Stimulated activated naive CD4-positive, alpha-beta T cell treated with Interleukin-2 at 50 U/mL for 16 hours (primary cell): ENCODE measurements around the gene TEKTIP1.
"Not testable (repeated sequence)": the region's sequence is repeated elsewhere in the genome, so short reads cannot be mapped to it uniquely, and the experiment has no call there.

Experiments
- DNase-seq: peaks from one replicate; lab custom pipeline; 2025; lab: John Stamatoyannopoulos, UW

Gene TEKTIP1

GRCh38 chr19:3507371-3508120, 31.4 kb upstream of the TEKTIP1 start:
- peak; percentile 50 for DNase-seq

- not testable (repeated sequence) for DNase-seq
Observed at GRCh38 chr19:3508121-3508661, 30.8 kb upstream of the TEKTIP1 start.

DNA sequence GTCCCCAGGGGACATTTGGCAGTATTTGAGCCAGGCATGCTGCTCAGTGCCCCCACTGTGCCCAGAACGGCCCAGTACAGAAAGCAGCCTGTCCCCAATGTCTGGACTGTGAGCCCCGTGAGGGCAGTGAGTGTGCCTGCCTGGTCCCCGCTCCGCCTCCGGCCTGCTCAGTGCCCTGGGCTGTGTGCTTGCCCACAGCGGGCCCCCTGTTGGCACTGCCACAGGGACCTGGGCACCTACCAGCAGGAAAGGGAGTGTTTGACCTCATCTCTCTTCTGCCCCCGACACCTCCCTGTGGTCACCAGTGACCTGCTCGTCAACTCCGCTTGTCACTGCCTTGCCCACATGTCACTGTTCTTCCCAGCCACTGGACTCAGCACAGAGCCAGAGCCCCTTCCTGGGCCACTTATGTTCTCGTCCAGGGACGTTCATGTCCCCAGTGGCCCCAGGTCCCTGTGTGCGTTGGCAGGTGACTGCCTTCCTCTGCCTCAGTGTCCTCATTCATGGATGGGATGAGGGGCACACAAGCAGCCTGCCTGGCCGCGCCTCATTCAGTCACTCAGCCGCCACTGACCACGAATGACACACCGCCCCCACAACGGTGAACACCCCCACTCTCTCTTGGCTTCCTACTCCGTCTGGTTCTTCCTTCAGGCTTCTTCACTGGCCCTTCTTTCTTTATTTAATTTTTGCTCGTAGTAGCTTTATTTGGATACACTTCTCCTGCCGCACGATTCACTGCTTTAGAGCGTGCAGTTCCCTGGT, 30.0 kb upstream of the TEKTIP1 start:
- no peak for DNase-seq

DNA sequence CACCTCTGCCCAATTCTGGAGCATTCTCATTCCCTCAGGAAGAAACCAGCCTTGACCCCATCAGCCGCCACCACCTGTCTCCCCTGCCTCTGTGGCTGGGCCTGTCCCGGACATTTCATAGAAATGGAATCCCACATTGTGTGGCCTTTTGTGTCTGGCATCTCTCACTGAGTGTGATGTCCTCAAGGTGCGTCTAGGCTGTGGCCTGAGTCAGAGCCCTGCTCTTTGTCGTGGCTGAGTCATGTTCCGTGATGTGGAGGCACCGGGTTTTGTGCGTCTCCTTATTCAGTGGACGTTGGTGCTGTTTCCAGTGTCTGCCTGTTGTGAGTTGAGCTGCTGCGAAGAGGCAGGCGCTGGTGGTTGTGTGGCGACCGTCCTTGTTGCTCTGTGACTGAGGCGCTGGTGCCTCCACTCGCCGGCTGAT, 29.4 kb upstream of the TEKTIP1 start:
- DNase-seq: peak; percentile 28

GRCh38 chr19:3510727-3511126, 28.2 kb upstream of the TEKTIP1 start:
- no peak for DNase-seq

- no peak for DNase-seq
Observed at GRCh38 chr19:3511506-3512251, 27.3 kb upstream of the TEKTIP1 start.

DNA sequence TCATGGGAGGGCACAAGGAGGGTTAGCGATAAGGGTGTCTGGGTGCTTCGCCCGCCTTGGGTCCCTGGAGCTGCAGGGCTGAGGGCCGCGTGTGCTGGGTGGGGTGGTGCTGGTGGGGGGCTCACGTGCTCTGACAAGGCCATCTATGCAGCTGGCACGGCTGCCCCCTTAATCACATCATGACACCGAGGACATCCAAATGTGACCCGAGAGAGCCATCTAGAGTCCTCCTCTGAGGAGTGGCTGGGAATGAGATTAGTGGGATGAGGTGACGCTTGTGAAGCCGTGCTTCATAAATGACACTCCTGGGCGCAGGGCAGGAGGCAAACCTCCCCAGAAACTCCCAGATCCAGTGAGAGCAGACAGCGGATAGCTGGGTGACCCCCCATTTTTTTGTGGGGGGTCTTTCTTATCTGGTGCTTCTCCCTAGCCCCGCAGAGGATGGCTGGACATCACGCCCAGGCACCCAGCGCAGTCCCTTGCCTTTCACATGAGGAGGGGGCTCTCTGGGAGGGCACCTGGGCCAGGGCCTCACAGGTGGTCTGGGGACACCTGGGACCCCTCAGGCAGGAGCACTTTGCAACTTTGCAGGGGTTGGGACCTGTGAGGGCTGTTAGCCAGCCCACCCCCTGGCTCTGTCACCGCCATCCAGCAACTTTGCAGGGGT, 26.3 kb upstream of the TEKTIP1 start:
- no peak for DNase-seq

GRCh38 chr19:3513229-3514140, 25.5 kb upstream of the TEKTIP1 start:
- DNase-seq: no peak

GRCh38 chr19:3514930-3515329, 24.0 kb upstream of the TEKTIP1 start:
- no peak for DNase-seq

GRCh38 chr19:3515891-3516422, 23.0 kb upstream of the TEKTIP1 start:
- no peak for DNase-seq

DNA sequence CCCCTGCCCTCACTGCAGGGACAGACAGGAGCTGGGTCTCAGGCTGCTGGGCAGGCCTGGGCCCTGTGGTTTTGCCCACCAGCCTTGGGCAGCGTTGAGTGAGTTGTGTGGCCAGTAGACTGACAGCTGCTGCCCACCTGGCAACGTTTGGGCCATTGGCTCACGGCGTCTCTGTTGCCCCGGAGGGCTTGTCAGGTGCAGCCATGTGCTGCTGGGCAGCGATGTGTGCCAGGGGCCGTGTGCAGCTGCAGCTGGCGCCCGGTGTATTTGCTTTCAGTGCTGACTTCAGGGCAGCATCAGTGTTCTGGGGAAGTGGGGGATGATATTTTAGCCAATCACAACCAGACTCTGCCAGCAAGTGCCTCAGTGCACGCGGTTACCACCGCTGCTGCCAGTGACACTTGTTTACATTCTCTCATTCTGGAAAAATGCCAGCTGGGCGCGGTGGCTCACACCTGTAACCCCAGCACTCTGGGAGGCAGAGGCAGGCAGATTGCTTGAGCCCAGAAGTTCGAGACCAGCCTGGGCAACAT, 22.2 kb upstream of the TEKTIP1 start:
- DNase-seq: no peak

DNA sequence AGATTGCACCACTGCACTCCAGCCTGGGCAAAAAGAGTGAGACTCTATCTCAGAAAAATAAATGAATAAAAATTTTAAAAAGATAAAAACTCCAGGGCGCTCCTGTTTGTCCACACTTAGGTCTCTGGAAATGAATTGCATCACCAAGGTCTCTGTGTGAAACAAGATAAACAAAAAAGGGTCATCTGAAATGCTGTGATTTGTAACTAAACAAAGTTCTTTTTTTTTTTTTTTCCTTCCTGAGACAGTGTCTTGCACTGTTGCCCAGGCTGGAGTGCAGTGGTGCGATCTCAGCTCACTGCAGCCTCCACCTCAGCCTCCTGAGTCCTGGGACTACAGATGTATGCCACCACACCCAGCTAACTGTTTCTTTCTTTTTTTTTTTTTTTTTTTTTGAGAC, 21.3 kb upstream of the TEKTIP1 start:
- no peak for DNase-seq

DNA sequence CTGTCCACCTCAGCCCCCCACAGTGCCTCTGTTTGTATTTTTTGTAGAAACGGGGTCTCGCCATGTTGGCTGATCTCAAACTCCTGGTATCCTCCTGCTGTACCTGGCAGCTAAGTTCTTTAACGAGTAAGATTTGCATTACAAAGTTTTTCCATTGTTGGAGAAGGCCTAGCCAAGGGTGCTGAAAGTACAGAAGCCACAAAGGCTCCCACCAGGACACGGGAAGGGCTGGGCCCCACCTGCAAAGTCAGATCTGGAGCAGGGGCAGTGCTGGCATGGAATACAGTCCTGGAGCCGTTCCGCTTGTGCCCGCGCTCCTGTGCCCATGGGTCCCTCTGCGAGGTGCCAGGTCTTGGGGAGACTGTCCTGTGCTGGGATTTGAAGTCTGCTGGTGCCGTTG, 20.7 kb upstream of the TEKTIP1 start:
- DNase-seq: no peak

DNA sequence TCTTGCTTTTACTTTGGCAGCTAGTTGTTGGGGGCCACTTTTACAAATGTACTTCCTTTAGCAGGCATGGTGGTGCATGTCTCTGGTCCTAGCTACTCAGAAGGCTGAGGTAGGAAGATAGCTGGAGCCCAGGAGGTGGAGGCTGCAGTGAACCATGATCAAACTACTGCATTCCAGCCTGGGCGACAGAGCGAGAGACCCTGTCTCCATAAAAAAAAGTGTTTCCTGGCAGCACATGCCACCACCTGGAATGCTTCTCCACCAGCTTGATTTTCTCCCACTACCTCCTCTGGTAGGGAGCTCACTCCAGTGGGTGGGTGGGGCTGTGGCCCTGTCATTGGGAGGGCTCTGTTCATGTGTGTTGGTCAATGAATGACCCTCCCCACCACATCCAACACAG, 20.3 kb upstream of the TEKTIP1 start:
- DNase-seq: no peak

- DNase-seq: no peak
Observed at GRCh38 chr19:3519126-3519525, 19.8 kb upstream of the TEKTIP1 start.

DNA sequence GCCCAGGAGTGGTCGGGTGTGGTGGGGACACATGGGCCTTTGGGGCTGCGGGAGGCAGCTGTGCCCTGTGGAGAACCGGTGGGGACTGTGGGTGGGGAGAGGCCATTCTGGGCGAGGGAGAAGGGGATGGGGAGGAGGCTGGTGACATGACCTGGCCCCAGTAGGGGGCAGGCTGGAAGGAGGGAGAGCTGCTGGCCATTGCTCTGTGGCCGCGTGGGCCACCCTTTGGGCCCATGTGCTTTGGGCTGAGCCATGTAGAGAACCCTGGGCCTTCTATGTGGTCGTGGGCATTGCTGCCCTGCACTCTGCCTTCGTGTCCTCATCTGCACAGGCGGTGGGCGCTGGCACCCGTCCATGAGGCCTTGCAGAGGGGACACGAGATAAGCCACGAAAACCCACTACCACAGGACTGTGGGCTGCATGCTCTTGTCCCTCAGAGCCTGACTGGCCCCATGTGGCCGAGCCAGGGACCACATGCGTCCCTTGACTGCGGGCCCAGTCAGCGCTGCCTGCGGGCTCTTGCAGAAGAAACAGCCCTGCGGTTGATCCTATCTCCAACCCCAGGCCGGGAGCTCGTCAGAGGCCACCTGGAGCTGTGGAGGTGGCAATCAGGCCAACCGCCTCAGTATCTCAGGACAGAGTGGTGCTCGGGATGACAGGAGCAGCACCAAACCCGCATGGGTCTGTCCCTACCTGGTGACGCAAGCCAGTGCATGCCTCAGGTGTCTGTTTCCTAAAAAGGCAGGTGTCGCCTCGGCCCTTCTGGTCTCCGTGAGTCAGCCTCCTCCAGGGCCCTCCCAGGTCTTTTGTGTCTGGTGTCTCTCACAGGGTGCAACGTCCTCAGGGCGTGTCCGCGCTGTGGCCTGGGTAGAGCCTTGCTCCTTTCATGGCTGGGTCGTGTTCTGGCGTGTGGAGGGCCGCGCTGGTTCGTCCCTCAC, 18.5 kb upstream of the TEKTIP1 start:
- DNase-seq: no peak

GRCh38 chr19:3521104-3521445, 17.9 kb upstream of the TEKTIP1 start:
- no peak for DNase-seq

DNA sequence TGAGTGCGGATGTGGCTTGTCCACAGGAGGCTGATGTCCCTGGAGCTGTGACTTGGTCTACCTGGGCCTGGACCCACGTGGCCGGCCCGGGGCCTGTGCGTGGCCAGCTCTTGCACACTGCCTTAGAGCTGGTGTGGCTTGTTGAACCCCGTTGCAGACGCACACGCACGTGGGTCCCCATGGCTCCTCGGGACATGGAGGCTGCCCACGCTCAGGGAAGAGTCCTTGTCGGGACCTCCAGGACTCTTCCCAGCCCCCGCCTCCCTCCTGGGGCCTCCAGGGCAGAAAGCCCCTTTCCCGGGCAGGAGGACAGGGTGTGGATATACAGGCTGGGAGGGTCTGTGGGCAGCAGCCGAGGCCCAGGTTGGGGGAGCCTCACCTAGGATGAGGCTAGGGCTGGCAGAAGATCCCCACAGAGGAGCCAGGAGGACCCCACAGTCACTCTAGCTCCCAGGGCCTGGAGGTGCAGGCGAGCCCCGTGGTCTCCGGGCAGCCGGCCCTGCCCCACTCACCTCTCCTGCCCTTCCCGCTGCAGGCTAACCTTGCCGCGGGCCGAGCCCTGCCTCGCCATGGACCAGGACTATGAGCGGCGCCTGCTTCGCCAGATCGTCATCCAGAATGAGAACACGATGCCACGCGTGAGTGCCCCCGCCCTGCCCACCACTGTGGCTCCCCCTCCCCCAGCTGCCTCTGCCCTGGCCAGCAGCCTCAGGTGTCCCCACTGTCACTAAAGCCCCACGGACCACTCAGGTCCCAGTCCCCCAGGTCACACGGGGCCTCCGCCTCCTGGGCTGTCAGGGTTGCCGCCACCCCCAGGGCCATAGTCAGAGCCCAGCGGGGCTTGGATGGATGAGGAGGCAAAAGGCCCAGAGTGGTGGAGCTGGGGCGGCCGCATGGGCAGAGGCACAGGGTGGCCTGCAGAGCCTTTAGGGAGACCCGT, 16.3 kb upstream of the TEKTIP1 start:
- DNase-seq: no peak
